HG03439 (cell line): ENCODE data around the gene RITA1.

ENCODE experiments used
- ATAC-seq: cut with Tn5 transposase; IDR thresholded peaks from one replicate; pipeline ENCODE4 v1.9.1; 2021; ENCODE audit warnings: mild to moderate bottlenecking, moderate library complexity; ENCODE audit not compliant: unreplicated experiment

RITA1 gene

GRCh38 chr12:113227686-113228391 lies 42.3 kb downstream of the RITA1 start:
- no peak for ATAC-seq

GRCh38 chr12:113228394-113229028 lies 43.0 kb downstream of the RITA1 start:
- no peak for ATAC-seq

DNA sequence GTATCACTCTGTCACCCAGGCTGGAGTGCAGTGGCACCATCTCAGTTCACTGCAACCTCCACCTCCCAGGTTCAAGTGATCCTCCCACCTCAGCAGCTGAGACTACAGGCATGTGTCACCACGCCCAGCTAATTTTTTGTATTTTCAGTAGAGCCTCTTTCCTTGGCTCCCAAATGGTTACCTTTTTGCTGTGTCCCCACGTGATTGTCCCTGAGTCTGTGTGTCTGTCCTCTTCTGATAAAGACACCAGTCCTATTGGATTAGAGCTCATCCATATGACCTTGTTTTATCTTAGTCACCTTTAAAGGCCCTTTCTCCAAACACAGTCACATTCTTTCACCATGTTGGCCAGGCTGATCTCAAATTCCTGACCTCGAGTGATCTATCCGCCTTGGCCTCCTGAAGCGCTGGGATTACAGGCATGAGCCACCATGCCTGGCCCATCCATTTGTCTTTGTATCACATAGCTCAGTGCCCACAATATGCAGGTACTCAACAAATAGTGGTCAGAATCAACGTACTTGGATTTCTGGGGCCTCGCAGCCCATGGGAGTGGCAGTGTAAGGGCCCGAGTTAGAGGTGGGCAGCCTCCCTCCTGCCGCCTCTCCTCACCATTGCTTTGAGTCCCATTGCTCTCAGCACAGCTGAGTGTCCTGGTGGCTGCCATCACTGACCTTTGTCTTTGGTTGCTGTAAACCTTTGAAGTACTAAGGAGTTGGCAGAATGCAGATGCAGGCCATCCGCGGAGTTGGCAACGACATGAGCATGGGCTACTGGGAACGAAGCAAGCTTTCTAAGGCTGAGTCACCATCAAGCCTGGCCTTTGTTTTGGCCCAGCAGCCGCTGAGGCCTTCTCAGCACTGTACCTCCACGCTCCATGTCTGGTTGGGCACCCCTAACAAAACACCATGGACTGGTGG lies 45.1 kb downstream of the RITA1 start:
- no peak for ATAC-seq

- no peak for ATAC-seq
These were observed 45.9 kb downstream of the RITA1 start for GRCh38 chr12:113231235-113232088.

DNA sequence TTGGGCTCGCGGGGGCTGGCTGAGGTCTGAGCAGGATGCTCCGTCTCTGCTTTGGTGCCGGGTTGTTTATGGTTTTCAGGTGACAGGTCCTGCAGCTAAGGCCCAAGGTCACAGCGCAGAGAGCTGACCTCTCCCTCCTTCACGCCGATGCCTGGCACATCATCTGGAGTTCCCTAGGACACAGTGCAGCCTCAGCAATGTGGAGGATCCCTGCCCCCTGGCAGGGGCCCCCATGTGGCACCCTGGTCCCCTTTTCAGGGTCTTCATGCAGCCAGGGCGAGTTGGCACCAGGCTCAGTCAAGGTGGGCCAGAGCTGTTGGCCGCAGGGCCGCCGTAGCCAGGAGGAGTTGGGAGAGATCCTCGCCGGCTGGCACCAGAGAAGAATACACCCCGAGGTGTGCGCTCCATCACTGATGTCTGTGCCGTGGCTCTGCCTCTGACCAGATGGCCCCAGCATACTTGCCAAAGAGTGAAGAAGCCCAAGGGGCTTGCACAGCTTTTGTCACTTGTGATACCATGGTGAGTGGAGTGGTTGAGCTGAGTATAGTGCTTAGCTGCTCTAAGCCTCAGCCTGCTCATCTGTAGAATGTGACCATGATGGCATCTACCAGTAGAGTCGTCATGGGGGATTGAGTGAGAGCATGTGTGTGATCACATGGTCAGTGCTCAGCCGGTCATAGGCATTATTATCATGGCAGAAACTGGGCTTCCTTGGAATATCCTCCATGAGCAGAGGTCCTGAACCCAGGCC lies 46.7 kb downstream of the RITA1 start:
- ATAC-seq = no peak

GRCh38 chr12:113232840-113233585 lies 47.5 kb downstream of the RITA1 start:
- ATAC-seq = peak; percentile 67

- no peak for ATAC-seq
These were observed 48.4 kb downstream of the RITA1 start for GRCh38 chr12:113233967-113234366.

DNA sequence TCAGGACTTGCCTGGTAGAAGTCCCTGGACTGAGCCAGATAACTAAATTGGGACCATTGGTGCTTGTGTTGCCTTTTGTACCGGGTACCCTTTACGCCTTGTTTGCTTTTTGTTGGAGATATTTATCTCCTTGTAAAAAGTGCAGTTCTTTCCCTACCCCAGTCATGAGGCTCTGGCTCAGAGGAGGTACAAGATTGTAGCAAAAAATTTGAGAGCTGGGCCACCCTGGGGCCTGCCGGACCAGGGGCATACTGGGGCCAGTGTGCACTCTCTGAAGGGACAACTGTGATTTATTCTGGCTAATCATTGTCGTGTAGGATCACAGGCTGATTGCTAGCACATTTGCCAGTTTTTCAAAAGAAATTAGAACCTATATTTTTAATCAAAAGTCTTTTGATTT lies 49.0 kb downstream of the RITA1 start:
- ATAC-seq = no peak

DNA sequence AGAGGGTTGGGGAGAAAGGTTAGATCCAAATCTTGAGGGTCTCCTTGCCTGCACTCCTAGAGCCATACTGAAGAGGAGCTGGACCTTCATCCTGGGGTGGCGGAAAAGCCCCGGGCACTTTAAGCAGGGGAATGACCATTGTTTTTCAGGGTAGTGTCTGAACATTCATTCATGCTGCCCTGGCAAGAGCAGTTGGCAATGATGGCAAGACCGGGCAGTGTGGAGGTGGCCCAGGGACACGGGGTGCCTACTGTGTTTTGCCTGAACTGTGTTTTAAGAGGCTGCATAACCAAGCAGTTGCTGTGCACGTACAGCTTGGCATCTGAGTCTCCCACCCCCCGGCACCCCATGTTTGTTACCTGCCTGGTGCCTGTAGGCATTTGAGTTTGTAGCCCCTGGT lies 50.5 kb downstream of the RITA1 start:
- ATAC-seq = no peak

- no peak for ATAC-seq
These were observed 51.2 kb downstream of the RITA1 start for GRCh38 chr12:113236539-113237399.

- ATAC-seq = no peak
These were observed 52.2 kb downstream of the RITA1 start for GRCh38 chr12:113237748-113238147.

DNA sequence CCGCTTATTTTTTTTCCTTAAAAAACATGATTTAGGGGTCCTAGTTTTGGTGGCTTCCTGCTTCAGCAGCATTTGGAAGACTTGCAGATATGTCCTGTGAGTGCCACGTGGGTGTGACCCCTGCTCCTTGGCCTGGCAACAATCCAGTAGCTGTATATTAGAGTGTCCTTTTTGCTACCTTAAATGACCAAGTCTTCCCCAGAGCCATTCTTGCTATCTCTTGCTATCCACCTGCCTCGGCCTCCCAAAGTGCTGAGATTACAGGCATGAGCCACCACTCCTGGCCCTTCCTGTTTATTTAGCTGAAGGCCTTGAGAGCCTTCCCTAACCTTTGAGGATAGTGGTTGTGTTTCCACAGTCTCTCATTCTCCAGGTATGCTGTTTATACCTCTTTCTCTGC lies 52.8 kb downstream of the RITA1 start:
- no peak for ATAC-seq

DNA sequence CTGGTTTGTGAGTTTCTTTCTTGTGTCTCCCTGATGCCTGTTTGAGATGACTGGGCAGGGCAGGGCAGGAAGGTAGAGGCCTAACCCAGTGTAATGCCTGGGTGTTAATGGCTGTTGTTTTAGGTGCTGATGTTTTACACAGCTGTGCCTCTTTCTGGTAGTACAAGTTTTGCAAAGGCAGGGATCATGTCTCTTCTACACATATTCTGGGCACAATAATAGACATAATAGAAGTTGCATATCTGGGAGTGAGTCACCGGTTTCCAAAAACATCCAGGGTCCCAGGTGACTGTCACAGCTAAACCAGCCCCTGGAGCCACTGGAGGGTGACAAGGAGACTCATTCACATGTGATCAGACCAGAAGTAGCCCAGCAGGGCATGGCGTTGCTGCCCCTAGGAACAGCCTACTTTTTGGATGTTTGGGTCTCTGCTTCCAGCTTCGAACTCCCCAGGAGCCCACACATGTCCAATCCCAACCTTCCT lies 53.8 kb downstream of the RITA1 start:
- no peak for ATAC-seq

DNA sequence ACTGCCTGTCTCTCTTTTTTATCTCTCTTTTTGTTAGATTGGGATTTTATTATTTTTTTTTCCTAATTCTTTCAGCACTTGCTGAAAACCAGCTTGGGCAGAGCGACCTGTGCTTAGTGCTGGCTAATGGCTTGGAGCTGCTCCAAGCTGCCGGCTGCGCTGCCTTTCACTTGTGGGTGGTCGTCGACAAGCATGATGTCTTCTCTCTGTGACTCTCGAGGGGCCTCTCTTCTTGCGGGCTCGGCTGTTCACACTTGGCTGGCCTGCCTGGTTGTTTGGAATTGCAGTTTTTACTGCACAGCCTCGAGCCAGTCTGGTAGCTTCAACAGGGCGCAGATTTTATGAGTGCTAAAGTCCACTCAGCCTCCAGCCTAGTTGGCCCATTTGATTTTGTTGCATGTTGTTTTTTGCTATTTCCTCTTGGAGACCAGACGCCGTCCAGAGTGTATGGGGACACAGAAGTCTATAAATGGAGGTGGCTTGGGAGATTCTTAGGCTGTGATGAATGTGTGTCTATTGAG lies 54.4 kb downstream of the RITA1 start:
- ATAC-seq = no peak

DNA sequence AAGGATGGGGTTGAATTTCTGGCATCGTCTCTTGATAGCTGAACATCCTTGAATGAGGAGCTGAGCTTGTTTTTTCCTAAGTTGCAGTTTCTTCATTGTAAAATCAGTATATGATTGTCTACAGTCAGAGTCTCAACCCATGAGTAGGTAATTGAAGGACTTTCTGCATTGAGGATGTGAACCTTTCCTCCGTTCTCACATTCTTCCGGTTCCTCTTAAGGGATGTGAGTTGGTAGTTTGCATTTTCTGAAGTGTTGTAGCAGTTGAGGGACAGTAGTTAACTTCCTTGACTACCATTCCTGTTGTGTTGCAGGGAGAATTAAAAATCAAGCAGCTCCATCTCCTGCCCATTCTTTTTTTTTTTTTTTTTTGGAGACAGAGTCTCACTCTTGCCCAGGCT lies 54.9 kb downstream of the RITA1 start:
- no peak for ATAC-seq

GRCh38 chr12:113241191-113242025 lies 55.9 kb downstream of the RITA1 start:
- no peak for ATAC-seq
